ENCODE measurements around the gene CENPN. TPM values are rescaled to one million over a fixed set of nuclear protein-coding genes. Genes with fewer than 3 reads are reported as not detected.
A peak's percentile ranks its signal among the peaks of the same experiment; 100 is the strongest.

The CENPN gene
- total and polyA plus RNA-seq, 10 of the 15 experiments (the other 5 are each of a cell fraction or from before 2014, with no cell fraction given): 39.8 to 143 (median 66.8) TPM

DNA sequence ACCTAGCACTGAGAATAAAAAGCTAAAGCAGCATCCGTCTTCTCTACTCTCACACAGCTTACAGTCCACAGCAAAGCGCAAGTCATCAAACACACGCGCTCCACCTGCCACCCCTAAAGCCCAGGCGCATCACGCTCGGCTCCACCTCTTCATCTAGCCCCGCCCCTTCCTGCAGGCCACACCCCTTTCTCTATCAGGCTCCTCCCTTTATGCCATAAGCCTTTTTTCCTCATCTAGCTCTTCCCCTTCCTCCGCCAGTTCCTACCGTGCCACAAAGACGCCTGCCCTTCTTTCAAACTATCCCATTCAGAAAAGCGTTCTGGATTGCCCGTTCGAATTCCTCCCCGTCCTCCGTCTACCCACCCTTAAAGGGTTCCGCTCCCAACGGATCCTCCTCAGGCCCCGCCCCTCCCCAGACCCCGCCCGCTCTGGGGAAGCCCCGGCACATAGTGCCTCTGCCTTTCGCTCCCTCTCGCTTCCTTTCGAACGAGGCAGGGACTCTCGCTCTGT lies 69.6 kb downstream of the CENPN start (continued):
- TF ChIP-seq, protein P1, sequence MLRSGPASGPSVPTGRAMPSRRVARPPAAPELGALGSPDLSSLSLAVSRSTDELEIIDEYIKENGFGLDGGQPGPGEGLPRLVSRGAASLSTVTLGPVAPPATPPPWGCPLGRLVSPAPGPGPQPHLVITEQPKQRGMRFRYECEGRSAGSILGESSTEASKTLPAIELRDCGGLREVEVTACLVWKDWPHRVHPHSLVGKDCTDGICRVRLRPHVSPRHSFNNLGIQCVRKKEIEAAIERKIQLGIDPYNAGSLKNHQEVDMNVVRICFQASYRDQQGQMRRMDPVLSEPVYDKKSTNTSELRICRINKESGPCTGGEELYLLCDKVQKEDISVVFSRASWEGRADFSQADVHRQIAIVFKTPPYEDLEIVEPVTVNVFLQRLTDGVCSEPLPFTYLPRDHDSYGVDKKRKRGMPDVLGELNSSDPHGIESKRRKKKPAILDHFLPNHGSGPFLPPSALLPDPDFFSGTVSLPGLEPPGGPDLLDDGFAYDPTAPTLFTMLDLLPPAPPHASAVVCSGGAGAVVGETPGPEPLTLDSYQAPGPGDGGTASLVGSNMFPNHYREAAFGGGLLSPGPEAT (IDR thresholded peaks at IDR 0.05; ENCODE audit: low read depth): 0 out of 2 replicates have a peak, but pooled peaks have one; percentile 13
- TF ChIP-seq, protein P2, sequence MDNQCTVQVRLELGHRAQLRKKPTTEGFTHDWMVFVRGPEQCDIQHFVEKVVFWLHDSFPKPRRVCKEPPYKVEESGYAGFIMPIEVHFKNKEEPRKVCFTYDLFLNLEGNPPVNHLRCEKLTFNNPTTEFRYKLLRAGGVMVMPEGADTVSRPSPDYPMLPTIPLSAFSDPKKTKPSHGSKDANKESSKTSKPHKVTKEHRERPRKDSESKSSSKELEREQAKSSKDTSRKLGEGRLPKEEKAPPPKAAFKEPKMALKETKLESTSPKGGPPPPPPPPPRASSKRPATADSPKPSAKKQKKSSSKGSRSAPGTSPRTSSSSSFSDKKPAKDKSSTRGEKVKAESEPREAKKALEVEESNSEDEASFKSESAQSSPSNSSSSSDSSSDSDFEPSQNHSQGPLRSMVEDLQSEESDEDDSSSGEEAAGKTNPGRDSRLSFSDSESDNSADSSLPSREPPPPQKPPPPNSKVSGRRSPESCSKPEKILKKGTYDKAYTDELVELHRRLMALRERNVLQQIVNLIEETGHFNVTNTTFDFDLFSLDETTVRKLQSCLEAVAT (IDR thresholded peaks at IDR 0.05): peak; percentile 89; the same call in 1 of the 2 replicates
- 0 out of 2 replicates have a peak, but pooled peaks have one; percentile 73 for TF ChIP-seq WRNIP1 (IDR thresholded peaks at IDR 0.05; ENCODE audit: borderline replicate concordance, low read depth, low read length)

DNA sequence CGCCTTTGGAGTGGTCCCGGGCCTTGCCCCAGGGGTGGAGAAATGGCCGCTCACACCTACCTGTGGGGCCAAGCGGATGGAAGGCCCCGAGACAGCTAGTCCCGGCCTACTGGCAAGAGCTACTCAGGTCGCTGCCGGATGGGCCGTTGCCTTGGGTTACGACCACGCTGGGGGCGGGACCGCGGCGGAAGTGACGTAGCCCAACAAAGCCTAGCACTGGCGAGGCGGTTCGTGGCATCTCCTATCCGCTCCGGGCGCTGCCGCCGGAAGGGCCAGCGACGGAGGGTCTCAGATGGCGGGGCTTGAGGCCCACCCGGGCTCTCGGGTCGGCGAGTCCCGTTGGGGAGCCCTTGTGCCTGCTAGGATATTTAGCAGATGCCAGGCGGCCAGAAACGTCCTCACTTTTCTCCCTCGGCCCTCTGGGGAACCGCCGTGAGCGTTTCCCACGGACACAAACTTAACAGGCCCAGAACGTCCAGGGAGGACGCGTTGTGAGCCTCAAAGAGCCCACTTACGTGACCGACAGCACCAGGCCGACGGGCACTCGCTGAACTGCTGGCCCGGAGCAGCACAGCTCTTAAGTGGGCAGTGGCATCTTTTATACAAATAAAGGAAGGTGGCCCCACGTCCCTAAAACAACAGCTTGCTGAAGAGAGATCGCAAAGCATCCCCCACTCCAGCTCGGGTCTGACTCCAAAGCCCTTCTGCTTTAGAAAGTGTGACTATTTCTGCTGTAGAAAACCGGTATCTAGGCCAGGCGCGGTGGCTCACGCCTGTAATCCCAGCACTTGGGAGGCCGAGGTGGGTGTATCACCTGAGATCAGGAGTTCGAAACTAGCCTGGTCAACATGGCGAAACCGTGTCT lies 70.3 kb downstream of the CENPN start, which contains the start of gene C16orf46:
TSS of gene C16orf46 (minus strand) at position 163 of the 865 bp plus-strand sequence. CDS start 13,283 bp downstream, outside the sequence.
- in situ Hi-C loops (cut with MboI): no loop called here
- SMC1A ChIA-PET (ENCODE audit: uncharacterized antibody, unreplicated experiment): interaction anchor here (0.5 to 1.6 kb wide), 8 partner anchors 10 to 80 kb away, joined by 3 to 5 read pairs (median 4); partner anchors contain the start of gene ATMIN
- POLR2A ChIA-PET: interaction anchor here (0.8 to 1.9 kb wide), 10 partner anchors 14 to 238 kb away, joined by 3 to 9 read pairs (median 4); partner anchors contain the start of genes ATMIN, CENPN, CMC2 and GAN
- WGBS (ENCODE audit: insufficient coverage, insufficient replicate concordance, low lambda C conversion rate, missing lambda C conversion rate): 13% methylated on average over 59 of the region's 59 CpGs
- no peaks in the 10 kb centered on the region for H3K79me2 ChIP-seq (ENCODE audit: control insufficient read depth, insufficient read depth, low read length)
- TSS peak; percentile 97 for BruUV-seq (replicated peaks)
- peaks cover 5% of the 10 kb centered on the region for H3K4me1 ChIP-seq (ENCODE audit: control insufficient read depth, insufficient read depth, low read length)
- DNase-seq (ENCODE audit: low read depth, low spot score): peak; percentile 88
- peak; percentile 99 for FAIRE-seq
- intact Hi-C loops (cut with micrococcal nuclease; ENCODE audit: unreplicated experiment): loop anchor here (1.0 to 2.0 kb wide), 3 partner anchors 19 to 70 kb away; partner anchors contain the start of genes CENPN and GCSH
- H3K36me3 ChIP-seq (ENCODE audit: control insufficient read depth in 2 of 2, insufficient read depth in 2 of 2, low read length in 1 of 2): no peaks in the 10 kb centered on the region
- no peaks in the 10 kb centered on the region for H3K27me3 ChIP-seq (replicated peaks in 1 of 2; ENCODE audit: control insufficient read depth in 2 of 2, insufficient read depth in 2 of 2, low read length in 1 of 2)
- H3K4me3 ChIP-seq: peak within 1 kb of the TSS; percentile 78
- peak within 1 kb of the TSS; percentile 89 for H3K4me2 ChIP-seq (ENCODE audit: control insufficient read depth, insufficient read depth)
- H3K9me3 ChIP-seq (replicated peaks; ENCODE audit: control insufficient read depth, insufficient read depth, low read length): no peaks in the 10 kb centered on the region
- H3K27ac ChIP-seq (ENCODE audit: control insufficient read depth, insufficient read depth): peak within 1 kb of the TSS; percentile 69
- no peaks in the 10 kb centered on the region for H4K20me1 ChIP-seq (ENCODE audit: control insufficient read depth, insufficient read depth)
- peak within 1 kb of the TSS; percentile 95 for H2AFZ ChIP-seq (ENCODE audit: control insufficient read depth, low read depth, low read length)
- peak; percentile 95 for ATAC-seq
- RAD21 ChIA-PET (ENCODE audit: unreplicated experiment): interaction anchor here (1.0 to 2.9 kb wide), 5 partner anchors 9 to 153 kb away, joined by 3 to 20 read pairs (median 4); partner anchors contain the start of gene ATMIN
- peak within 1 kb of the TSS; percentile 76 for H3K9ac ChIP-seq (ENCODE audit: control insufficient read depth, insufficient read depth, low read length)
- CTCF ChIA-PET: interaction anchor here (0.6 to 2.9 kb wide), 8 partner anchors 40 to 687 kb away, joined by 3 to 13 read pairs (median 4); partner anchors contain the start of gene ATMIN
- peak; percentile 69; the same call in 1 of the 2 replicates for TF ChIP-seq TAF1 (IDR thresholded peaks at IDR 0.05; ENCODE audit: borderline replicate concordance, low read depth, low read length)
- TF ChIP-seq CBFB (IDR thresholded peaks at IDR 0.05; ENCODE audit: low read depth): peak; percentile 55; the same call in 1 of the 2 replicates
- peak; percentile 56 for TF ChIP-seq MEF2B (IDR thresholded peaks at IDR 0.05; ENCODE audit: partially characterized antibody, poor library complexity, severe bottlenecking)
- TF ChIP-seq ETV6 (conservative IDR thresholded peaks at IDR 0.05 in 1 of 2, IDR thresholded peaks at IDR 0.05 in 1 of 2; ENCODE audit: borderline replicate concordance in 1 of 2, low read depth in 1 of 2): no peak
- peak in 1 of 2 experiments; percentile 3; a peak in 1 of 4 replicates for TF ChIP-seq SRF (IDR thresholded peaks at IDR 0.05; ENCODE audit: low read depth in 2 of 2, low read length in 2 of 2)
- peak; percentile 70; the same call in 1 of the 2 replicates for TF ChIP-seq POLR2AphosphoS2 (IDR thresholded peaks at IDR 0.05; ENCODE audit: low read depth, low read length)
- TF ChIP-seq IRF4 (IDR thresholded peaks at IDR 0.05; ENCODE audit: low read depth, low read length): no peak
- TF ChIP-seq LARP7 (IDR thresholded peaks at IDR 0.05): peak; percentile 79
- 0 out of 2 replicates have a peak, but pooled peaks have one; percentile 13 for TF ChIP-seq TCF12 (IDR thresholded peaks at IDR 0.05; ENCODE audit: low read depth, low read length)
- TF ChIP-seq CREM (IDR thresholded peaks at IDR 0.05; ENCODE audit: low read depth): peak; percentile 95
- TF ChIP-seq, protein P3, sequence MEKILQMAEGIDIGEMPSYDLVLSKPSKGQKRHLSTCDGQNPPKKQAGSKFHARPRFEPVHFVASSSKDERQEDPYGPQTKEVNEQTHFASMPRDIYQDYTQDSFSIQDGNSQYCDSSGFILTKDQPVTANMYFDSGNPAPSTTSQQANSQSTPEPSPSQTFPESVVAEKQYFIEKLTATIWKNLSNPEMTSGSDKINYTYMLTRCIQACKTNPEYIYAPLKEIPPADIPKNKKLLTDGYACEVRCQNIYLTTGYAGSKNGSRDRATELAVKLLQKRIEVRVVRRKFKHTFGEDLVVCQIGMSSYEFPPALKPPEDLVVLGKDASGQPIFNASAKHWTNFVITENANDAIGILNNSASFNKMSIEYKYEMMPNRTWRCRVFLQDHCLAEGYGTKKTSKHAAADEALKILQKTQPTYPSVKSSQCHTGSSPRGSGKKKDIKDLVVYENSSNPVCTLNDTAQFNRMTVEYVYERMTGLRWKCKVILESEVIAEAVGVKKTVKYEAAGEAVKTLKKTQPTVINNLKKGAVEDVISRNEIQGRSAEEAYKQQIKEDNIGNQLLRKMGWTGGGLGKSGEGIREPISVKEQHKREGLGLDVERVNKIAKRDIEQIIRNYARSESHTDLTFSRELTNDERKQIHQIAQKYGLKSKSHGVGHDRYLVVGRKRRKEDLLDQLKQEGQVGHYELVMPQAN (conservative IDR thresholded peaks at IDR 0.05): peak; percentile 98

Measured in GM12878 (cell line).